ENCODE data around the gene CARD11.

- TF ChIP-seq PPARA (CRISPR knock-in tag; IDR thresholded peaks at IDR 0.05; ENCODE audit: borderline replicate concordance) (no peak), ZNF70 (CRISPR knock-in tag; IDR thresholded peaks at IDR 0.05) (no peak), ESRRG (CRISPR knock-in tag; IDR thresholded peaks at IDR 0.05) (no peak), ZFP3 (CRISPR knock-in tag; IDR thresholded peaks at IDR 0.05) (no peak), TCF4 (CRISPR knock-in tag; IDR thresholded peaks at IDR 0.05; ENCODE audit: borderline replicate concordance) (no peak), OSR1 (CRISPR knock-in tag; IDR thresholded peaks at IDR 0.05) (no peak), ZNF8 (CRISPR knock-in tag; IDR thresholded peaks at IDR 0.05) (no peak), ARNTL (CRISPR knock-in tag; IDR thresholded peaks at IDR 0.05; ENCODE audit: borderline replicate concordance, low read depth) (no peak), POU6F1 (CRISPR knock-in tag; IDR thresholded peaks at IDR 0.05; ENCODE audit: borderline replicate concordance, low read depth) (no peak), PATZ1 (CRISPR knock-in tag; IDR thresholded peaks at IDR 0.05; ENCODE audit: borderline replicate concordance) (no peak)
Observed at GRCh38 chr7:3007696-3008095, 36.0 kb downstream of the CARD11 start.

Measured in SK-N-SH treated with all-trans-retinoic acid at 6 μM for 48 hours (cell line).